Right lobe of liver (tissue), 4 donors: ENCODE results near the gene HS6ST3.

Experiments used
- CTCF ChIP-seq, 4 donors: fragments of 200-600 bp in 3 of 4; fragments of 450-650 bp in 1 of 4; IDR thresholded peaks; one replicate each; pipeline versions ENCODE4 v1.5.1 to v1.8.0; 2016 to 2022; ENCODE audit warnings: antibody characterized with exemption in 4 of 4, mild to moderate bottlenecking in 2 of 4
- POLR2A ChIP-seq: fragments of 450-650 bp; IDR thresholded peaks from one replicate; pipeline ENCODE4 v1.6.1; 2017; ENCODE audit warnings: antibody characterized with exemption, mild to moderate bottlenecking
- donor health status: DM: no; HTN: no; CAD: no.
- donor health status: DM: no; HTN: no; CAD: no.
- donor health status: DM: no; HTN: yes; CAD: no.

- no peak for TF ChIP-seq CTCF (IDR thresholded peaks at IDR 0.05)
- TF ChIP-seq POLR2A: no peak
Measured at GRCh38 chr13:96450326-96451020, 360.6 kb downstream of the HS6ST3 start.
